ENCODE data around the gene CDH22.

DNA sequence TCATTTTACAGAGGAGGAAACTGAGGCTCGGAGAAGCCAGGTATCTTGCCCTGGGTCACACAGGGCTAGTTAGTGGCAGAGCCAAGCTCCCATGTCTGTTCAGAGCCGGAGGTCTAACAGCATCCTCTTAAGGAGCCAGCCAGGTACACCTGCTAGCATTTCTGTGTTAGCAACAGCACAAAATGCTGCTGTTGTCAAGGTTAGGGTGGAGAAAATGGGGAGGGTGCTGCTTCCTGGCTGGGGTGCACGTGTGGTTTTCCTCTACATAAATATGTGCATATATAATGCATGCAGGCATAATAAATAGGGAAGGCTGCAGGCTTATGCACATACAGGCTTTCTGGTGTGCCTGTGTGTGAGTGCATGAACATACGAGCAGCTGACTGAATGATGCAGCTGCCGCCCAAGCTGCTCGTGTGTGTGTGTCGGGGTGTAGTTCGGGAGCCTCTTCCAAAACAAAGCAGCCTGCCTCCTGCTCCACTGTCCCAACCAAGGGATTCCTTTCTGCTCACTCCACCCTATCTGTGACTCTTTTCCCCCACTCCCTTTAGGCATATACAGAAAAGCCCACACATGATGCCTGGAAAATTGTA, 103.6 kb downstream of the CDH22 start:
- no peak for TF ChIP-seq POLR2A (IDR thresholded peaks at IDR 0.05)
- TF ChIP-seq, protein P1, sequence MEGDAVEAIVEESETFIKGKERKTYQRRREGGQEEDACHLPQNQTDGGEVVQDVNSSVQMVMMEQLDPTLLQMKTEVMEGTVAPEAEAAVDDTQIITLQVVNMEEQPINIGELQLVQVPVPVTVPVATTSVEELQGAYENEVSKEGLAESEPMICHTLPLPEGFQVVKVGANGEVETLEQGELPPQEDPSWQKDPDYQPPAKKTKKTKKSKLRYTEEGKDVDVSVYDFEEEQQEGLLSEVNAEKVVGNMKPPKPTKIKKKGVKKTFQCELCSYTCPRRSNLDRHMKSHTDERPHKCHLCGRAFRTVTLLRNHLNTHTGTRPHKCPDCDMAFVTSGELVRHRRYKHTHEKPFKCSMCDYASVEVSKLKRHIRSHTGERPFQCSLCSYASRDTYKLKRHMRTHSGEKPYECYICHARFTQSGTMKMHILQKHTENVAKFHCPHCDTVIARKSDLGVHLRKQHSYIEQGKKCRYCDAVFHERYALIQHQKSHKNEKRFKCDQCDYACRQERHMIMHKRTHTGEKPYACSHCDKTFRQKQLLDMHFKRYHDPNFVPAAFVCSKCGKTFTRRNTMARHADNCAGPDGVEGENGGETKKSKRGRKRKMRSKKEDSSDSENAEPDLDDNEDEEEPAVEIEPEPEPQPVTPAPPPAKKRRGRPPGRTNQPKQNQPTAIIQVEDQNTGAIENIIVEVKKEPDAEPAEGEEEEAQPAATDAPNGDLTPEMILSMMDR (IDR thresholded peaks at IDR 0.05 in 8 of 11, conservative IDR thresholded peaks at IDR 0.05 in 3 of 11) = no peak

All from spleen (tissue), 7 donors.